Upper lobe of left lung (tissue), 4 donors: ENCODE results near the gene LMO3.

Experiments used
- CTCF ChIP-seq, 6 experiments: fragments of 450-650 bp in 4 of 6; fragments of 200-600 bp in 2 of 6; sonication (generic) in 2 of 6; IDR thresholded peaks; one replicate each; pipeline ENCODE4 v1.5.1; 2016 to 2019; ENCODE audit warnings: antibody characterized with exemption in 6 of 6
- EP300 ChIP-seq, 4 donors: sonication (generic); formaldehyde crosslinking; IDR thresholded peaks; one replicate each; pipeline ENCODE4 v1.5.1; 2017; ENCODE audit warnings: antibody characterized with exemption in 4 of 4, control low read depth in 2 of 4
- POLR2A ChIP-seq, 4 donors: fragments of 450-650 bp; IDR thresholded peaks; one replicate each; pipeline ENCODE4 v1.5.1; 2016 to 2017; ENCODE audit warnings: antibody characterized with exemption in 4 of 4, mild to moderate bottlenecking in 2 of 4

GRCh38 chr12:16530268-16530850, 75.6 kb downstream of the LMO3 start:
- TF ChIP-seq CTCF (IDR thresholded peaks at IDR 0.05): no peak
- TF ChIP-seq EP300 (IDR thresholded peaks at IDR 0.05): no peak
- TF ChIP-seq POLR2A (IDR thresholded peaks at IDR 0.05): no peak
